MM.1S (cell line): Measurements from ENCODE around the gene ARPP19.
"Not testable (repeated sequence)": the region's sequence is repeated elsewhere in the genome, so short reads cannot be mapped to it uniquely, and the experiment has no call there.

Experiments used
- DNase-seq: peaks from one replicate; pipeline ENCODE4 v3.0.0-alpha.2; 2015
- H2AFZ ChIP-seq: fragments of 300-600 bp; sonication (generic); 2 replicates; pipeline ENCODE4 v1.6.0; 2016; ENCODE audit warnings: antibody characterized with exemption, low read length
- H3F3A ChIP-seq: fragments of 300-600 bp; sonication (generic); 2 replicates; pipeline ENCODE4 v1.6.1; 2016; ENCODE audit warnings: mild to moderate bottlenecking, antibody characterized with exemption, low read length, moderate library complexity, mixed read lengths; ENCODE audit not compliant: insufficient read depth
- H3K27ac ChIP-seq: fragments of 300-600 bp; sonication (generic); 2 replicates; pipeline ENCODE4 v1.5.1; 2016; ENCODE audit warnings: mild to moderate bottlenecking, low read length
- H3K27me3 ChIP-seq: fragments of 300-600 bp; sonication (generic); replicated peaks from 2 replicates; pipeline ENCODE4 v1.6.0; 2016; ENCODE audit warnings: low read length; ENCODE audit not compliant: insufficient read depth
- H3K36me3 ChIP-seq: fragments of 300-600 bp; sonication (generic); replicated peaks from 2 replicates; pipeline ENCODE4 v1.6.1; 2016; ENCODE audit warnings: mild to moderate bottlenecking, low read length, mixed read lengths; ENCODE audit not compliant: insufficient read depth
- H3K4me1 ChIP-seq: fragments of 300-600 bp; sonication (generic); 2 replicates; pipeline ENCODE4 v1.6.1; 2016; ENCODE audit warnings: low read length, mixed read lengths
- H3K4me2 ChIP-seq: fragments of 300-600 bp; sonication (generic); 2 replicates; pipeline ENCODE4 v1.6.0; 2016; ENCODE audit warnings: low read depth, low read length
- H3K4me3 ChIP-seq: fragments of 300-600 bp; sonication (generic); 2 replicates; pipeline ENCODE4 v1.5.1; 2016; ENCODE audit warnings: low read length, mixed read lengths
- H3K79me2 ChIP-seq: fragments of 300-600 bp; sonication (generic); 2 replicates; pipeline ENCODE4 v1.6.1; 2016; ENCODE audit warnings: mixed run types, low read length, mixed read lengths
- H3K9ac ChIP-seq: fragments of 300-600 bp; sonication (generic); 2 replicates; pipeline ENCODE4 v1.6.1; 2016; ENCODE audit warnings: low read length, mixed read lengths
- H3K9me2 ChIP-seq: fragments of 300-600 bp; sonication (generic); replicated peaks from 2 replicates; pipeline ENCODE4 v1.6.1; 2016; ENCODE audit warnings: mild to moderate bottlenecking, low read length, mixed read lengths; ENCODE audit not compliant: insufficient read depth
- H3K9me3 ChIP-seq: fragments of 300-600 bp; sonication (generic); replicated peaks from 2 replicates; pipeline ENCODE4 v1.6.1; 2016; ENCODE audit warnings: mild to moderate bottlenecking, low read length, mixed read lengths; ENCODE audit not compliant: insufficient read depth
- H4K20me1 ChIP-seq: fragments of 300-600 bp; sonication (generic); 2 replicates; pipeline ENCODE4 v1.6.1; 2016; ENCODE audit warnings: mild to moderate bottlenecking, low read length, moderate library complexity, mixed read lengths; ENCODE audit not compliant: insufficient read depth
- EZH2 ChIP-seq: fragments of 300-600 bp; sonication (generic); optimal IDR thresholded peaks from 2 replicates; pipeline ENCODE3; 2017; ENCODE audit warnings: low read depth, mild to moderate bottlenecking, antibody characterized with exemption, low read length, mixed read lengths
- EZH2phosphoT487 ChIP-seq: fragments of 300-600 bp; sonication (generic); IDR thresholded peaks from 2 replicates; pipeline ENCODE4 v1.6.1; 2018; ENCODE audit warnings: antibody characterized with exemption, low read length
- TF ChIP-seq, protein P1 (sequence below): fragments of 300-600 bp; sonication (generic); IDR thresholded peaks from 2 replicates; pipeline ENCODE4 v1.5.1; 2016; ENCODE audit warnings: antibody characterized with exemption, low read length, mixed read lengths

ARPP19 gene

DNA sequence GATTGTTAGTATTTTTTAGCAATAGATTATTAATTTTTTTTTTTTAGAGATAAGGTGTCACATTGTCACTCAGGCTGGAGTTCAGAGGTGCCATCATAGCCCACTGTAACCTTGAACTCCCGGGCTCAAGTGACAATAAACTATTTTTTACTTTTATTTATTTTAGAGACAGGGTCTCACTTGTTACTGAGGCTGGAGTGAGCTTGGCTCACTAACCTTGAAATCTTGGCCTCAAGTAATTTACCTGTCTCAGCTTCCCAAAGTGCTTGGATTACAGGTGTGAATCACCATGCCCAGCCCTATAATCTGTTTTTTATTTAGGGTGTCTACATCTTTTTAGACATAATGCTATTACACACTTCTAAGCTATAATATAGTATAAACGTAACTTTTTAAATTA lies 7.9 kb upstream of the ARPP19 start:
- no peak for TF ChIP-seq EZH2
- no peak for TF ChIP-seq EZH2phosphoT487
- TF ChIP-seq, protein P1, sequence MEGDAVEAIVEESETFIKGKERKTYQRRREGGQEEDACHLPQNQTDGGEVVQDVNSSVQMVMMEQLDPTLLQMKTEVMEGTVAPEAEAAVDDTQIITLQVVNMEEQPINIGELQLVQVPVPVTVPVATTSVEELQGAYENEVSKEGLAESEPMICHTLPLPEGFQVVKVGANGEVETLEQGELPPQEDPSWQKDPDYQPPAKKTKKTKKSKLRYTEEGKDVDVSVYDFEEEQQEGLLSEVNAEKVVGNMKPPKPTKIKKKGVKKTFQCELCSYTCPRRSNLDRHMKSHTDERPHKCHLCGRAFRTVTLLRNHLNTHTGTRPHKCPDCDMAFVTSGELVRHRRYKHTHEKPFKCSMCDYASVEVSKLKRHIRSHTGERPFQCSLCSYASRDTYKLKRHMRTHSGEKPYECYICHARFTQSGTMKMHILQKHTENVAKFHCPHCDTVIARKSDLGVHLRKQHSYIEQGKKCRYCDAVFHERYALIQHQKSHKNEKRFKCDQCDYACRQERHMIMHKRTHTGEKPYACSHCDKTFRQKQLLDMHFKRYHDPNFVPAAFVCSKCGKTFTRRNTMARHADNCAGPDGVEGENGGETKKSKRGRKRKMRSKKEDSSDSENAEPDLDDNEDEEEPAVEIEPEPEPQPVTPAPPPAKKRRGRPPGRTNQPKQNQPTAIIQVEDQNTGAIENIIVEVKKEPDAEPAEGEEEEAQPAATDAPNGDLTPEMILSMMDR = no peak
- H3K36me3 ChIP-seq = 0 out of 2 replicates have a peak, but pooled peaks cover 4% of the 10 kb centered on the region
- H3K9ac ChIP-seq = no peak overlapping the region
- H3K4me3 ChIP-seq = no peak overlapping the region
- H4K20me1 ChIP-seq = no peaks in the 10 kb centered on the region
- H3K4me2 ChIP-seq = no peak overlapping the region
- H3K27me3 ChIP-seq = no peaks in the 10 kb centered on the region
- no peaks in the 10 kb centered on the region for H3K79me2 ChIP-seq
- no peaks in the 10 kb centered on the region for H3K9me2 ChIP-seq
- no peak overlapping the region for H2AFZ ChIP-seq
- H3K9me3 ChIP-seq = no peaks in the 10 kb centered on the region
- 0 out of 2 replicates have a peak, but pooled peaks cover 16% of the 10 kb centered on the region for H3F3A ChIP-seq
- no peaks in the 10 kb centered on the region for H3K4me1 ChIP-seq
- no peak overlapping the region for H3K27ac ChIP-seq
- DNase-seq = no peak

DNA sequence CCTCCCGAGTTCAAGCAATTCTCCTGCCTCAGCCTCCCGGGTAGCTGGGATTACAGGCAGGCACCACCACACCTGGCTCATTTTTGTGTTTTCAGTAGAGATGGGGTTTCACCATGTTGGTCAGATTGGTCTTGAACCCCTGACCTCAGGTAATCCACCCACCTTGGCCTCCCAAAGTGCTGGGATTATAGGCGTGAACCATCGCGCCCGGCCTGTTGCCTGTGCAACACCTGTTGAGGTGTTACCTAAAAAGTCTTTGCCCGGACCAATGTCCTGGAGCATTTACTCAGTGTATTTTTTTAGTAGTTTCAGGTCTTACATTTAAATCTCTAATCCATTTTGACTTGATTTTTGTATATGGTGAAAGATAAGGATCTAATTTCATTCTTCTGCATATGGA lies 6.7 kb upstream of the ARPP19 start:
- H3K4me1 ChIP-seq, H2AFZ ChIP-seq, H3K4me3 ChIP-seq, H3K9ac ChIP-seq, H3K79me2 ChIP-seq, H3K9me2 ChIP-seq, H4K20me1 ChIP-seq, H3K27ac ChIP-seq, H3K9me3 ChIP-seq, H3K27me3 ChIP-seq, DNase-seq, H3K36me3 ChIP-seq, H3K4me2 ChIP-seq: not testable (repeated sequence)
- H3F3A ChIP-seq = 0 out of 2 replicates have a peak, but pooled peaks cover 11% of the 10 kb centered on the region

DNA sequence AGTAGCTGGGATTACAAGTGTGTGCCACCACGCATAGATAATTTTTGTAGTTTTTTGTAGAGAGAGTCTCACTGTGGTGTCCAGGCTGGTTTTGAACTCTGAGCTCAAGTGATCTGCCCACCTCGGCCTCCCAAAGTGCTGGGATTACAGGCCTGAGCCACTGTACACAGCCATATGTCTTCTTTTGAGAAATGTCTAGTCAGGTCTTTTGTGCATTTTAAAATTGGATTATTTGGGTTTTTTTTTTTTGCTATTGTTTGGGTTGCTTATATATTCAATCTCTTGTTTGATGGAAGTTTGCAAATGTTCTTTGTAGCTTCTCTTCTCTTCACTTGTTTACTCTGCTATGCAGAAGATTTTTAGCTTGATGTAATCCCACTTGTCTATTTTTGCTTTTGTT lies 6.2 kb upstream of the ARPP19 start:
- Histone ChIP-seq H3K9me2 (no peaks in the 10 kb centered on the region), H4K20me1 (no peaks in the 10 kb centered on the region), H3K4me2 (no peak overlapping the region), H3K27me3 (no peaks in the 10 kb centered on the region), H2AFZ (no peak overlapping the region), H3K4me1 (no peaks in the 10 kb centered on the region), H3K27ac (no peak overlapping the region), H3K4me3 (no peak overlapping the region), H3K9ac (no peak overlapping the region), H3K79me2 (no peaks in the 10 kb centered on the region), H3K9me3 (no peaks in the 10 kb centered on the region), H3K36me3 (no peaks in the 10 kb centered on the region), H3F3A (0 out of 2 replicates have a peak, but pooled peaks cover 7% of the 10 kb centered on the region)
- no peak for DNase-seq
- TF ChIP-seq EZH2phosphoT487 = no peak
- TF ChIP-seq, protein P1 = no peak
- no peak for TF ChIP-seq EZH2

DNA sequence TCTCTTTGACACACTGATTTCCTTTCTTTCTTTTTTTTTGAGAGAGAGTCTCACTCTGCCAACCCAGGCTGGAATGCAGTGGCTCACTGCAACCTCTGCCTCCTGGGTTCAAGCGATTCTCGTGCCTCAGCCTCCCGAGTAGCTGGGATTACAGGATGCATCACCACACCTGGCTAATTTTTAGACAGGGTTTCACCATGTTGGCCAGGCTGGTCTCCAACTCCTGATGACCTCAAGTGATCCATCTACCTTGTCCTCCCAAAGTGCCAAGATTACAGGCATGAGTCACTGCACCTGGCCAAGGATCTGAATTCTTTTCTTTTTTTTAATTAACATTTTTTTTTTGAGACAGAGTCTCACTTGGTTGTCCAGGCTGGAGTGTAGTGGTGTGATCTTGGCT lies 5.8 kb upstream of the ARPP19 start:
- not testable (repeated sequence) for H4K20me1 ChIP-seq, H3K79me2 ChIP-seq, H3K4me1 ChIP-seq, H3F3A ChIP-seq, DNase-seq, H3K4me3 ChIP-seq, H3K9me3 ChIP-seq, H3K9ac ChIP-seq, H3K27me3 ChIP-seq, H3K36me3 ChIP-seq, H3K27ac ChIP-seq, H2AFZ ChIP-seq, H3K4me2 ChIP-seq, H3K9me2 ChIP-seq
